Fibroblast of mammary gland (primary cell): ENCODE measurements around the gene FGA.

ENCODE experiments used
- DNase-seq: peaks from one replicate; pipeline ENCODE4 v3.0.0-alpha.2; 2010; ENCODE audit warnings: low read depth
- H3K4me3 ChIP-seq: 2 replicates; pipeline ENCODE4 v1.5.1; 2011; ENCODE audit warnings: low read depth, mild to moderate bottlenecking, low read length, moderate library complexity; ENCODE audit not compliant: control insufficient read depth
- CTCF ChIP-seq: conservative IDR thresholded peaks from 2 replicates; pipeline ENCODE4 v1.5.1; 2011; ENCODE audit warnings: low read depth, low read length, inconsistent platforms; ENCODE audit not compliant: control insufficient read depth, insufficient read depth

The FGA gene

GRCh38 chr4:154560419-154560801, 30.1 kb downstream of the FGA start:
- TF ChIP-seq CTCF: no peak
- no peak for DNase-seq
- no peak overlapping the region for H3K4me3 ChIP-seq

- TF ChIP-seq CTCF: peak; percentile 76
- peak; percentile 75 for DNase-seq
Observed at GRCh38 chr4:154559494-154560418, 30.8 kb downstream of the FGA start.

DNA sequence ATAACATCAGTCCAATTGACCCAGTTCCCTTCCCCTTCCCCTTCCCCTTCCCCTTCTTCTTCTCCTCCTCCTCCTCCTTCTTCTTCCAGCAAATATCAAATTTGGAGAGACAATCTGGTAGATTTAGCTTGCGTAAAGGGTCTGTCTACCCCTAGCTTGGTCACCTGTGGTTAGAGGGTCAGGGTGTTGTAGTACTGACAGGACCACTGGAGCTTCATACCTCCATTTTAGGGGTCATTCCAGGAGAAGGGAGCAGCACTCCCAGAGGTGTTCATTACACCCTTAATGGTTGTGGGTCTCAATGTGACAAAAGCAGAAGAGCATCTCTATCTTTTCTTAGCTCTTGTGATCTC, 31.4 kb downstream of the FGA start:
- no peak for DNase-seq
- H3K4me3 ChIP-seq: no peak overlapping the region
- no peak for TF ChIP-seq CTCF

More at GRCh38 chr4:154559494-154560418, 30.8 kb downstream of the FGA start:
- H3K4me3 ChIP-seq: no peak overlapping the region

- DNase-seq: peak; percentile 85
- TF ChIP-seq CTCF: peak; percentile 82
- no peak overlapping the region for H3K4me3 ChIP-seq
Observed at GRCh38 chr4:154551872-154552686, 38.5 kb downstream of the FGA start.

- TF ChIP-seq CTCF: no peak
Observed at GRCh38 chr4:154549894-154550790, 40.4 kb downstream of the FGA start, which contains the start of gene PLRG1. Gene PLRG1, minus strand, starts transcription at chr4:154550400. Its CDS starts 92 bp downstream, at chr4:154550308.

DNA sequence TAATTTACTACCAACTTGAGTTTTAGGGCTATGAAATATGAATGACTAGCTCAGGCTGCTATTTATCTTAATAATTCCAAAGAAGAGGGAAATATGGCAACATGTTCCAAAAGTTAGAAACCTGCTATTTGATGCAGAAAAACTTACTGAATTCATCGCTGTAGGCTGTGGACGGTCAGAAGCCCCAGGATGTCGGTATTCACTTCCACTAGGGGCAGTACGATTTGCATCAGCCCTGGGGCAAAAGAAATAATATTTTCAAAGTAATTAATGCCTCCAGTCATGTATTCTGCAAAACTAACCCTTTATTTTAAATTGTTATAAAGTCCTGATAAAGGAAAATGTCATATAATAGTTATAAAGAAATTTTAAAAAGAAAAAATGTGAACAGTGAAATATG, 44.9 kb downstream of the FGA start:
- H3K4me3 ChIP-seq: no peak overlapping the region
- DNase-seq: no peak
- TF ChIP-seq CTCF: peak; percentile 6

More at GRCh38 chr4:154549894-154550790, 40.4 kb downstream of the FGA start, which contains the start of gene PLRG1:
- peak within 1 kb of the TSS; percentile 96 for H3K4me3 ChIP-seq
- DNase-seq: peak; percentile 92
